CD4-positive, CD25-positive, alpha-beta regulatory T cell (primary cell): ENCODE measurements around the gene SOX30. TPM values are rescaled to one million over a fixed set of nuclear protein-coding genes. Genes with fewer than 3 reads are reported as not detected.

Source experiments
- ATAC-seq, 2 donors: fragments of 150-1000 bp; cut with Tn5 transposase; one replicate each; pipeline ENCODE4 v1.10.0; 2021; ENCODE audit warnings: low read depth in 2 of 2, moderate number of reproducible peaks in 2 of 2, moderate library complexity in 1 of 2
- DNase-seq, 3 donors: peaks; one replicate each; pipeline versions ENCODE4 v3.0.0 to v3.0.0-alpha.2; 2012 to 2022; ENCODE audit warnings: mixed read lengths in 1 of 3
- H3K27ac ChIP-seq: one replicate; pipeline ENCODE4 v1.7.0; 2013; ENCODE audit warnings: mild to moderate bottlenecking, low read length; ENCODE audit not compliant: insufficient read depth, poor library complexity, severe bottlenecking
- H3K27me3 ChIP-seq: one replicate; pipeline ENCODE4 v1.7.0; 2013; ENCODE audit warnings: low read length; ENCODE audit not compliant: control insufficient read depth, insufficient read depth
- H3K36me3 ChIP-seq: one replicate; pipeline ENCODE4 v1.7.0; 2013; ENCODE audit warnings: mild to moderate bottlenecking, low read length, moderate library complexity; ENCODE audit not compliant: control insufficient read depth, insufficient read depth
- H3K4me1 ChIP-seq: 2 replicates; pipeline ENCODE4 v1.7.0; 2013; ENCODE audit warnings: mild to moderate bottlenecking, low read length; ENCODE audit not compliant: insufficient read depth, control insufficient read depth, poor library complexity, severe bottlenecking
- H3K4me3 ChIP-seq: one replicate; pipeline ENCODE4 v1.7.0; 2013; ENCODE audit warnings: low read depth, mild to moderate bottlenecking, low read length, moderate library complexity
- H3K9me3 ChIP-seq, 2 experiments: 1 replicate in 1 of 2; 2 replicates in 1 of 2; pipeline ENCODE4 v1.7.0; 2013; ENCODE audit warnings: low read length in 2 of 2, mild to moderate bottlenecking in 1 of 2, moderate library complexity in 1 of 2; ENCODE audit not compliant: control insufficient read depth in 2 of 2
- H3K27ac Mint-ChIP-seq, 3 donors: one replicate each; pipeline ENCODE4 v1.8.0; 2020 to 2022; ENCODE audit warnings: mild to moderate bottlenecking in 3 of 3, mixed read lengths in 3 of 3, moderate library complexity in 2 of 3
- H3K27me3 Mint-ChIP-seq: one replicate; pipeline ENCODE4 v1.8.0; 2022; ENCODE audit warnings: mild to moderate bottlenecking, mixed read lengths
- H3K36me3 Mint-ChIP-seq: one replicate; pipeline ENCODE4 v1.8.0; 2020; ENCODE audit warnings: mixed read lengths
- H3K4me1 Mint-ChIP-seq, 4 donors: one replicate each; pipeline ENCODE4 v1.8.0; 2020 to 2022; ENCODE audit warnings: mixed read lengths in 4 of 4, mild to moderate bottlenecking in 1 of 4
- H3K4me3 Mint-ChIP-seq, 4 donors: one replicate each; pipeline ENCODE4 v1.8.0; 2020 to 2022; ENCODE audit warnings: mild to moderate bottlenecking in 4 of 4, mixed read lengths in 4 of 4, moderate library complexity in 3 of 4
- H3K9me3 Mint-ChIP-seq, 7 donors: one replicate each; pipeline ENCODE4 v1.8.0; 2020 to 2022; ENCODE audit warnings: mixed read lengths in 7 of 7, mild to moderate bottlenecking in 3 of 7, moderate library complexity in 2 of 7
- polyA plus RNA-seq, 4 donors: library from polyadenylated mRNA; unstranded; fragments of 300-500 nt; fragmentation: Illumina TruSeq; gene quantifications; one replicate each; pipeline ENCODE4 v1.2.3, GENCODE V29; 2021
- total RNA-seq: library from RNA; stranded (reverse); gene quantifications from one replicate; pipeline ENCODE4 v1.2.3, GENCODE V29; 2022

Gene SOX30
- total and polyA plus RNA-seq, 5 donors from 2014 or later = 0.46 to 0.84 (median 0.56) TPM; not detected in 1

- H3K4me3 Mint-ChIP-seq = no peak overlapping the region
- peaks cover 0 to 5% (median 0%) of the 10 kb centered on the region in 4 donors for H3K4me1 Mint-ChIP-seq
- H3K4me1 ChIP-seq = no peaks in the 10 kb centered on the region
- no peak overlapping the region for H3K27ac Mint-ChIP-seq
- peaks cover under 1% of the 10 kb centered on the region for H3K27me3 Mint-ChIP-seq
- H3K36me3 ChIP-seq = no peaks in the 10 kb centered on the region
- no peak overlapping the region for H3K4me3 ChIP-seq
- H3K9me3 ChIP-seq = no peaks in the 10 kb centered on the region
- ATAC-seq (no peak), DNase-seq (no peak)
- H3K36me3 Mint-ChIP-seq = no peaks in the 10 kb centered on the region
- H3K27ac ChIP-seq = no peak overlapping the region
- no peaks in the 10 kb centered on the region for H3K27me3 ChIP-seq
- peaks cover 0 to 6% (median 0%) of the 10 kb centered on the region in 7 donors for H3K9me3 Mint-ChIP-seq
Measured at GRCh38 chr5:157630341-157630740, 21.9 kb downstream of the SOX30 start.

- no peaks in the 10 kb centered on the region for H3K9me3 ChIP-seq
- Mint-ChIP-seq H3K27ac (no peak overlapping the region), H3K9me3 (peaks cover 0 to 6% (median 1%) of the 10 kb centered on the region in 7 donors), H3K4me3 (no peak overlapping the region), H3K27me3 (peaks cover 13% of the 10 kb centered on the region), H3K4me1 (peaks cover 0 to 5% (median under 1%) of the 10 kb centered on the region in 4 donors), H3K36me3 (no peaks in the 10 kb centered on the region)
- H3K27ac ChIP-seq = no peak overlapping the region
- ATAC-seq (no peak), DNase-seq (no peak)
- no peaks in the 10 kb centered on the region for H3K4me1 ChIP-seq
- no peaks in the 10 kb centered on the region for H3K27me3 ChIP-seq
- H3K4me3 ChIP-seq = no peak overlapping the region
- H3K36me3 ChIP-seq = no peaks in the 10 kb centered on the region
Measured at GRCh38 chr5:157626831-157627230, 25.4 kb downstream of the SOX30 start.

GRCh38 chr5:157624144-157624543 is 28.1 kb downstream of the SOX30 start:
- peaks cover 13% of the 10 kb centered on the region for H3K27me3 Mint-ChIP-seq
- H3K9me3 ChIP-seq = no peaks in the 10 kb centered on the region
- no peaks in the 10 kb centered on the region for H3K36me3 Mint-ChIP-seq
- DNase-seq (no peak), ATAC-seq (no peak)
- peaks cover 0 to 5% (median under 1%) of the 10 kb centered on the region in 4 donors for H3K4me1 Mint-ChIP-seq
- no peaks in the 10 kb centered on the region for H3K36me3 ChIP-seq
- H3K9me3 Mint-ChIP-seq = peaks cover 0 to 2% (median 0%) of the 10 kb centered on the region in 7 donors
- H3K27me3 ChIP-seq = no peaks in the 10 kb centered on the region
- H3K27ac Mint-ChIP-seq = no peak overlapping the region
- H3K4me3 Mint-ChIP-seq = no peak overlapping the region
- no peak overlapping the region for H3K27ac ChIP-seq
- H3K4me3 ChIP-seq = no peak overlapping the region
- H3K4me1 ChIP-seq = no peaks in the 10 kb centered on the region

GRCh38 chr5:157620776-157621175 is 31.5 kb downstream of the SOX30 start:
- Histone ChIP-seq H3K27me3 (no peaks in the 10 kb centered on the region), H3K9me3 (no peaks in the 10 kb centered on the region), H3K4me1 (no peaks in the 10 kb centered on the region), H3K27ac (no peak overlapping the region), H3K36me3 (no peaks in the 10 kb centered on the region), H3K4me3 (no peak overlapping the region)
- peaks cover 17% of the 10 kb centered on the region for H3K27me3 Mint-ChIP-seq
- no peak overlapping the region for H3K27ac Mint-ChIP-seq
- H3K4me3 Mint-ChIP-seq = no peak overlapping the region
- peaks cover 0 to 2% (median 0%) of the 10 kb centered on the region in 7 donors for H3K9me3 Mint-ChIP-seq
- no peaks in the 10 kb centered on the region for H3K36me3 Mint-ChIP-seq
- ATAC-seq = no peak
- DNase-seq = no peak
- peaks cover 0 to 5% (median under 1%) of the 10 kb centered on the region in 4 donors for H3K4me1 Mint-ChIP-seq

GRCh38 chr5:157618191-157618765 is 34.0 kb downstream of the SOX30 start:
- no peak for DNase-seq
- no peak for ATAC-seq

GRCh38 chr5:157616785-157617184 is 35.5 kb downstream of the SOX30 start:
- no peak overlapping the region for H3K27ac Mint-ChIP-seq
- Histone ChIP-seq H3K9me3 (no peaks in the 10 kb centered on the region), H3K4me3 (no peak overlapping the region)

More at GRCh38 chr5:157618191-157618765, 34.0 kb downstream of the SOX30 start:
- Histone ChIP-seq H3K27ac (no peak overlapping the region), H3K27me3 (no peaks in the 10 kb centered on the region), H3K36me3 (no peaks in the 10 kb centered on the region), H3K4me1 (peaks cover 10% of the 10 kb centered on the region), H3K4me3 (no peak overlapping the region), H3K9me3 (no peaks in the 10 kb centered on the region)
- Mint-ChIP-seq H3K27me3 (peaks cover 5% of the 10 kb centered on the region), H3K36me3 (no peaks in the 10 kb centered on the region), H3K27ac (no peak overlapping the region), H3K9me3 (peaks cover 0 to 4% (median 0%) of the 10 kb centered on the region in 7 donors), H3K4me3 (no peak overlapping the region), H3K4me1 (peaks cover 11 to 13% (median 12%) of the 10 kb centered on the region in 4 donors)

GRCh38 chr5:157613385-157614245 is 38.6 kb downstream of the SOX30 start:
- Histone ChIP-seq H3K4me3 (peak overlapping the region; percentile 42), H3K9me3 (no peaks in the 10 kb centered on the region), H3K27me3 (no peaks in the 10 kb centered on the region), H3K27ac (no peak overlapping the region), H3K4me1 (peaks cover 21% of the 10 kb centered on the region), H3K36me3 (no peaks in the 10 kb centered on the region)
- H3K27ac Mint-ChIP-seq = peak overlapping the region; percentile 87 to 95 (median 92)
- H3K4me3 Mint-ChIP-seq = peak overlapping the region; percentile 30 to 79 (median 70)
- H3K9me3 Mint-ChIP-seq = peaks cover 0 to 2% (median 0%) of the 10 kb centered on the region in 7 donors
- ATAC-seq (peak; percentile 71 to 79), DNase-seq (peak in 1 of 3 donors; percentile 61)
- no peaks in the 10 kb centered on the region for H3K36me3 Mint-ChIP-seq
- H3K27me3 Mint-ChIP-seq = peaks cover 4% of the 10 kb centered on the region
- peaks cover 12 to 31% (median 21%) of the 10 kb centered on the region in 4 donors for H3K4me1 Mint-ChIP-seq

More at GRCh38 chr5:157616785-157617184, 35.5 kb downstream of the SOX30 start:
- ATAC-seq = no peak
- DNase-seq = no peak
- H3K36me3 ChIP-seq = no peaks in the 10 kb centered on the region
- no peaks in the 10 kb centered on the region for H3K36me3 Mint-ChIP-seq
- no peak overlapping the region for H3K27ac ChIP-seq
- peaks cover 12 to 21% (median 17%) of the 10 kb centered on the region in 4 donors for H3K4me1 Mint-ChIP-seq
- peaks cover 19% of the 10 kb centered on the region for H3K4me1 ChIP-seq
- no peak overlapping the region for H3K4me3 Mint-ChIP-seq
- peaks cover 0 to 4% (median 0%) of the 10 kb centered on the region in 7 donors for H3K9me3 Mint-ChIP-seq
- H3K27me3 ChIP-seq = no peaks in the 10 kb centered on the region
- peaks cover 5% of the 10 kb centered on the region for H3K27me3 Mint-ChIP-seq
